ENCODE measurements around the gene BCAM.
A peak's percentile ranks its signal among the peaks of the same experiment; 100 is the strongest.
"Not testable (repeated sequence)": the region's sequence is repeated elsewhere in the genome, so short reads cannot be mapped to it uniquely, and the experiment has no call there.

Gene BCAM

GRCh38 chr19:44808463-44809371 is at the start of gene BCAM:
Gene BCAM (plus strand): TSS chr19:44809103. CDS start chr19:44809125, 22 bp downstream.
- in situ Hi-C loops (cut with HindIII; ENCODE audit: low pct_ligation_motif_present, low pct_unique_long_range_greater_than_20kb, low sequenced_read_pairs): no loop called here
- peak; percentile 84 for DNase-seq

GRCh38 chr19:44762038-44762437 is 46.9 kb upstream of the BCAM start:
- DNase-seq: no peak
- in situ Hi-C loops (cut with HindIII; ENCODE audit: low pct_ligation_motif_present, low pct_unique_long_range_greater_than_20kb, low sequenced_read_pairs): no loop called here

GRCh38 chr19:44765033-44765948 is 43.6 kb upstream of the BCAM start:
- DNase-seq: no peak
- in situ Hi-C loops (cut with HindIII; ENCODE audit: low pct_ligation_motif_present, low pct_unique_long_range_greater_than_20kb, low sequenced_read_pairs): no loop called here

GRCh38 chr19:44765949-44766335 is 43.0 kb upstream of the BCAM start:
- in situ Hi-C loops (cut with HindIII; ENCODE audit: low pct_ligation_motif_present, low pct_unique_long_range_greater_than_20kb, low sequenced_read_pairs): no loop called here
- DNase-seq: no peak

GRCh38 chr19:44767295-44768180 is 41.4 kb upstream of the BCAM start:
- in situ Hi-C loops (cut with HindIII; ENCODE audit: low pct_ligation_motif_present, low pct_unique_long_range_greater_than_20kb, low sequenced_read_pairs): no loop called here

GRCh38 chr19:44770550-44771257 is 38.2 kb upstream of the BCAM start:
- DNase-seq: peak; percentile 90
- in situ Hi-C loops (cut with HindIII; ENCODE audit: low pct_ligation_motif_present, low pct_unique_long_range_greater_than_20kb, low sequenced_read_pairs): no loop called here

More at GRCh38 chr19:44767295-44768180, 41.4 kb upstream of the BCAM start:
- DNase-seq: no peak

GRCh38 chr19:44772144-44772543 is 36.8 kb upstream of the BCAM start:
- DNase-seq; in situ Hi-C loops (cut with HindIII; ENCODE audit: low pct_ligation_motif_present, low pct_unique_long_range_greater_than_20kb, low sequenced_read_pairs): not testable (repeated sequence)

- in situ Hi-C loops (cut with HindIII; ENCODE audit: low pct_ligation_motif_present, low pct_unique_long_range_greater_than_20kb, low sequenced_read_pairs): no loop called here
- DNase-seq: no peak
Observed at GRCh38 chr19:44772959-44773358, 35.9 kb upstream of the BCAM start.

GRCh38 chr19:44775676-44776240 is 33.1 kb upstream of the BCAM start:
- no peak for DNase-seq
- in situ Hi-C loops (cut with HindIII; ENCODE audit: low pct_ligation_motif_present, low pct_unique_long_range_greater_than_20kb, low sequenced_read_pairs): no loop called here

- in situ Hi-C loops (cut with HindIII; ENCODE audit: low pct_ligation_motif_present, low pct_unique_long_range_greater_than_20kb, low sequenced_read_pairs): no loop called here
- DNase-seq: no peak
Observed at GRCh38 chr19:44776402-44777096, 32.4 kb upstream of the BCAM start.

GRCh38 chr19:44777715-44778347 is 31.1 kb upstream of the BCAM start, which contains the start of gene CBLC:
Gene CBLC (plus strand): TSS chr19:44777890. CDS start chr19:44777932, 42 bp downstream.
- DNase-seq: no peak
- in situ Hi-C loops (cut with HindIII; ENCODE audit: low pct_ligation_motif_present, low pct_unique_long_range_greater_than_20kb, low sequenced_read_pairs): no loop called here

- DNase-seq: no peak
- in situ Hi-C loops (cut with HindIII; ENCODE audit: low pct_ligation_motif_present, low pct_unique_long_range_greater_than_20kb, low sequenced_read_pairs): no loop called here
Observed at GRCh38 chr19:44779150-44779549, 29.8 kb upstream of the BCAM start.

GRCh38 chr19:44781694-44782093 is 27.2 kb upstream of the BCAM start:
- DNase-seq; in situ Hi-C loops (cut with HindIII; ENCODE audit: low pct_ligation_motif_present, low pct_unique_long_range_greater_than_20kb, low sequenced_read_pairs): not testable (repeated sequence)

GRCh38 chr19:44782729-44783128 is 26.2 kb upstream of the BCAM start:
- no peak for DNase-seq
- in situ Hi-C loops (cut with HindIII; ENCODE audit: low pct_ligation_motif_present, low pct_unique_long_range_greater_than_20kb, low sequenced_read_pairs): no loop called here

GRCh38 chr19:44783545-44783944 is 25.4 kb upstream of the BCAM start:
- no peak for DNase-seq
- in situ Hi-C loops (cut with HindIII; ENCODE audit: low pct_ligation_motif_present, low pct_unique_long_range_greater_than_20kb, low sequenced_read_pairs): no loop called here

GRCh38 chr19:44785271-44785670 is 23.6 kb upstream of the BCAM start:
- in situ Hi-C loops (cut with HindIII; ENCODE audit: low pct_ligation_motif_present, low pct_unique_long_range_greater_than_20kb, low sequenced_read_pairs): no loop called here
- DNase-seq: no peak

All from ACHN (cell line).